ENCODE data around the gene POLR2F. TPM values are rescaled to one million over a fixed set of nuclear protein-coding genes. Genes with fewer than 3 reads are reported as not detected.

POLR2F gene
- polyA plus RNA-seq, 1 donor from 2014 or later = 195 TPM

DNA sequence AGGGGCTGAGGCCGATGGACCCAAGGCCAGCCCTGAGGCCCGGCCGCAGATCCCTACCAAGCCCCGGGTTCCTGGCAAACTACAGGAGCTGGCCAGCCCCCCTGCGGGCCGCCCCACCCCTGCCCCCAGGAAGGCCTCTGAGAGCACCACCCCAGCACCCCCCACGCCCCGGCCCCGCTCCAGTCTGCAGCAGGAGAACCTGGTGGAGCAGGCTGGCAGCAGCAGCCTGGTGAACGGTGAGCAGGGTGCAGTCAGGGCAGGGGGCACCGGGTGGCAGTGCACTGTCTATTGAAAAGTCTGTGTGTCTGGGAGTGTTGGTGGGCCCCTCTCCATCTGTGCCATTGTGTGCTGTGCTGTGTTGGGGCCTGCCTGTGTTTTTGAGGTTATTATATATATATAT lies 31.3 kb upstream of the POLR2F start:
- TF ChIP-seq EP300 (conservative IDR thresholded peaks at IDR 0.05; ENCODE audit: poor library complexity, severe bottlenecking) (no peak), TAF1 (IDR thresholded peaks at IDR 0.05; ENCODE audit: low read depth) (no peak), RAD21 (conservative IDR thresholded peaks at IDR 0.05) (no peak), MXI1 (conservative IDR thresholded peaks at IDR 0.05; ENCODE audit: poor library complexity, severe bottlenecking) (no peak), EZH2 (IDR thresholded peaks at IDR 0.05; ENCODE audit: borderline replicate concordance, insufficient read depth, low read length, poor library complexity, severe bottlenecking) (no peak), POLR2AphosphoS5 (IDR thresholded peaks at IDR 0.05) (no peak), SMC3 (conservative IDR thresholded peaks at IDR 0.05; ENCODE audit: poor library complexity) (no peak)
- TF ChIP-seq, protein P1, sequence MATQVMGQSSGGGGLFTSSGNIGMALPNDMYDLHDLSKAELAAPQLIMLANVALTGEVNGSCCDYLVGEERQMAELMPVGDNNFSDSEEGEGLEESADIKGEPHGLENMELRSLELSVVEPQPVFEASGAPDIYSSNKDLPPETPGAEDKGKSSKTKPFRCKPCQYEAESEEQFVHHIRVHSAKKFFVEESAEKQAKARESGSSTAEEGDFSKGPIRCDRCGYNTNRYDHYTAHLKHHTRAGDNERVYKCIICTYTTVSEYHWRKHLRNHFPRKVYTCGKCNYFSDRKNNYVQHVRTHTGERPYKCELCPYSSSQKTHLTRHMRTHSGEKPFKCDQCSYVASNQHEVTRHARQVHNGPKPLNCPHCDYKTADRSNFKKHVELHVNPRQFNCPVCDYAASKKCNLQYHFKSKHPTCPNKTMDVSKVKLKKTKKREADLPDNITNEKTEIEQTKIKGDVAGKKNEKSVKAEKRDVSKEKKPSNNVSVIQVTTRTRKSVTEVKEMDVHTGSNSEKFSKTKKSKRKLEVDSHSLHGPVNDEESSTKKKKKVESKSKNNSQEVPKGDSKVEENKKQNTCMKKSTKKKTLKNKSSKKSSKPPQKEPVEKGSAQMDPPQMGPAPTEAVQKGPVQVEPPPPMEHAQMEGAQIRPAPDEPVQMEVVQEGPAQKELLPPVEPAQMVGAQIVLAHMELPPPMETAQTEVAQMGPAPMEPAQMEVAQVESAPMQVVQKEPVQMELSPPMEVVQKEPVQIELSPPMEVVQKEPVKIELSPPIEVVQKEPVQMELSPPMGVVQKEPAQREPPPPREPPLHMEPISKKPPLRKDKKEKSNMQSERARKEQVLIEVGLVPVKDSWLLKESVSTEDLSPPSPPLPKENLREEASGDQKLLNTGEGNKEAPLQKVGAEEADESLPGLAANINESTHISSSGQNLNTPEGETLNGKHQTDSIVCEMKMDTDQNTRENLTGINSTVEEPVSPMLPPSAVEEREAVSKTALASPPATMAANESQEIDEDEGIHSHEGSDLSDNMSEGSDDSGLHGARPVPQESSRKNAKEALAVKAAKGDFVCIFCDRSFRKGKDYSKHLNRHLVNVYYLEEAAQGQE (IDR thresholded peaks at IDR 0.05; ENCODE audit: borderline replicate concordance) = no peak
- TF ChIP-seq, protein P2, sequence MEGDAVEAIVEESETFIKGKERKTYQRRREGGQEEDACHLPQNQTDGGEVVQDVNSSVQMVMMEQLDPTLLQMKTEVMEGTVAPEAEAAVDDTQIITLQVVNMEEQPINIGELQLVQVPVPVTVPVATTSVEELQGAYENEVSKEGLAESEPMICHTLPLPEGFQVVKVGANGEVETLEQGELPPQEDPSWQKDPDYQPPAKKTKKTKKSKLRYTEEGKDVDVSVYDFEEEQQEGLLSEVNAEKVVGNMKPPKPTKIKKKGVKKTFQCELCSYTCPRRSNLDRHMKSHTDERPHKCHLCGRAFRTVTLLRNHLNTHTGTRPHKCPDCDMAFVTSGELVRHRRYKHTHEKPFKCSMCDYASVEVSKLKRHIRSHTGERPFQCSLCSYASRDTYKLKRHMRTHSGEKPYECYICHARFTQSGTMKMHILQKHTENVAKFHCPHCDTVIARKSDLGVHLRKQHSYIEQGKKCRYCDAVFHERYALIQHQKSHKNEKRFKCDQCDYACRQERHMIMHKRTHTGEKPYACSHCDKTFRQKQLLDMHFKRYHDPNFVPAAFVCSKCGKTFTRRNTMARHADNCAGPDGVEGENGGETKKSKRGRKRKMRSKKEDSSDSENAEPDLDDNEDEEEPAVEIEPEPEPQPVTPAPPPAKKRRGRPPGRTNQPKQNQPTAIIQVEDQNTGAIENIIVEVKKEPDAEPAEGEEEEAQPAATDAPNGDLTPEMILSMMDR (IDR thresholded peaks at IDR 0.05; ENCODE audit: poor library complexity, severe bottlenecking) = no peak
- no peaks in the 10 kb centered on the region for H3K9me2 ChIP-seq (ENCODE audit: insufficient read depth, low read length)
- H3K9ac ChIP-seq (ENCODE audit: low read length) = no peak overlapping the region
- no peak overlapping the region for H3K4me3 ChIP-seq (ENCODE audit: low read length)
- no peak overlapping the region for H2AFZ ChIP-seq (ENCODE audit: low read depth, low read length)
- no peaks in the 10 kb centered on the region for H3K27me3 ChIP-seq (ENCODE audit: insufficient read depth, low read depth, low read length)
- no peaks in the 10 kb centered on the region for H3K36me3 ChIP-seq (ENCODE audit: insufficient read depth, low read length)
- H3K79me2 ChIP-seq (replicated peaks; ENCODE audit: insufficient read depth, low read length) = no peaks in the 10 kb centered on the region
- no peak overlapping the region for H3K4me2 ChIP-seq (ENCODE audit: low read length)
- H3K9me3 ChIP-seq (ENCODE audit: low read length) = no peaks in the 10 kb centered on the region
- no peaks in the 10 kb centered on the region for H3F3A ChIP-seq (ENCODE audit: insufficient read depth, low read length, poor library complexity, severe bottlenecking)
- no peak overlapping the region for H3K27ac ChIP-seq (ENCODE audit: low read length)
- no peaks in the 10 kb centered on the region for H4K20me1 ChIP-seq (ENCODE audit: insufficient read depth)

DNA sequence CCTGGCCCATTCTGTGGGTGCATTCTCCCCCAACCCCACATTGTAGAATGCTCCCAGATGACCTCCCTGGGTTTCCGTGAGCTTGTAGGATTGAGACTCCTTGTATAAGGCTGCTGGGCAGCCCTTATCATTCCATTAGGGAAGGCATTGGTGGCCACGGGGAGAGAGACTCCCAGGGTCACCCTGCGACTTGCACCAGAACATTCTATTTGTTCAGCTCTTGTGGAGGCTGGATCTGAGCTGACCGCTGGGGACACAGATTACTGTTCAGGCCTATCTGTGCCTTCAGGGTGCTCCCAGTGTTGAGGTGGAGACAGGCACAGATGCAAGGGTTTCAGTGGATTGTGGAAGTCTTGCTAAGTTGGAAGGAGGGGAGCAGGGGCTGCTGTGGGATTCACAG lies 29.6 kb upstream of the POLR2F start:
- Histone ChIP-seq H3K9me2 (ENCODE audit: insufficient read depth, low read length) (no peaks in the 10 kb centered on the region), H3K27ac (ENCODE audit: low read length) (no peak overlapping the region), H3K27me3 (ENCODE audit: insufficient read depth, low read depth, low read length) (no peaks in the 10 kb centered on the region), H3K9me3 (ENCODE audit: low read length) (no peaks in the 10 kb centered on the region), H3K4me3 (ENCODE audit: low read length) (no peak overlapping the region), H2AFZ (ENCODE audit: low read depth, low read length) (no peak overlapping the region), H3K4me2 (ENCODE audit: low read length) (no peak overlapping the region), H3K79me2 (replicated peaks; ENCODE audit: insufficient read depth, low read length) (no peaks in the 10 kb centered on the region), H3K9ac (ENCODE audit: low read length) (no peak overlapping the region), H3K36me3 (ENCODE audit: insufficient read depth, low read length) (no peaks in the 10 kb centered on the region), H4K20me1 (ENCODE audit: insufficient read depth) (no peaks in the 10 kb centered on the region), H3F3A (ENCODE audit: insufficient read depth, low read length, poor library complexity, severe bottlenecking) (no peaks in the 10 kb centered on the region)
- TF ChIP-seq, protein P2 (IDR thresholded peaks at IDR 0.05; ENCODE audit: poor library complexity, severe bottlenecking) = no peak
- TF ChIP-seq RAD21 (conservative IDR thresholded peaks at IDR 0.05) (no peak), EZH2 (IDR thresholded peaks at IDR 0.05; ENCODE audit: borderline replicate concordance, insufficient read depth, low read length, poor library complexity, severe bottlenecking) (no peak), TAF1 (IDR thresholded peaks at IDR 0.05; ENCODE audit: low read depth) (no peak), SMC3 (conservative IDR thresholded peaks at IDR 0.05; ENCODE audit: poor library complexity) (no peak)
- TF ChIP-seq, protein P1 (IDR thresholded peaks at IDR 0.05; ENCODE audit: borderline replicate concordance) = no peak
